Sigmoid colon (tissue), 4 donors: ENCODE results near the gene BOLA2.
"Not testable (repeated sequence)": the region's sequence is repeated elsewhere in the genome, so short reads cannot be mapped to it uniquely, and the experiment has no call there.

ENCODE experiments used
- CTCF ChIP-seq, 4 experiments: fragments of 450-650 bp in 3 of 4; fragments of 200-600 bp in 1 of 4; IDR thresholded peaks; one replicate each; pipeline ENCODE4 v1.5.1; 2016 to 2019; ENCODE audit warnings: antibody characterized with exemption in 4 of 4, mild to moderate bottlenecking in 3 of 4, moderate library complexity in 2 of 4
- EP300 ChIP-seq, 4 donors: sonication (generic); formaldehyde crosslinking; IDR thresholded peaks; one replicate each; pipeline ENCODE4 v1.6.1; 2017; ENCODE audit warnings: antibody characterized with exemption in 4 of 4
- POLR2AphosphoS5 ChIP-seq, 4 donors: sonication (generic); formaldehyde crosslinking; IDR thresholded peaks; one replicate each; pipeline ENCODE4 v1.6.1; 2017; ENCODE audit warnings: antibody characterized with exemption in 4 of 4

GRCh38 chr16:29472065-29472464 is 17.9 kb upstream of the BOLA2 start:
- TF ChIP-seq POLR2AphosphoS5, EP300, CTCF (IDR thresholded peaks at IDR 0.05): not testable (repeated sequence)
